ENCODE results near the gene EEF1A2.

Gene EEF1A2

GRCh38 chr20:63500151-63500901 lies 1.4 kb upstream of the EEF1A2 start:
- DNase-seq (ENCODE audit: low read depth, low spot score), result no peak

GRCh38 chr20:63499338-63499969 lies 571 bp upstream of the EEF1A2 start:
- peak; percentile 11 for DNase-seq (ENCODE audit: low read depth, low spot score)

- no peak for DNase-seq (ENCODE audit: low read depth, low spot score)
Observed at GRCh38 chr20:63497946-63498935, 642 bp downstream of the EEF1A2 start.

GRCh38 chr20:63497138-63497945 lies 1.5 kb downstream of the EEF1A2 start:
- no peak for DNase-seq (ENCODE audit: low read depth, low spot score)

- peak; percentile 17 for DNase-seq (ENCODE audit: low read depth, low spot score)
Observed at GRCh38 chr20:63496596-63497120, 2.2 kb downstream of the EEF1A2 start.

- peak; percentile 60 for DNase-seq (ENCODE audit: low read depth, low spot score)
Observed at GRCh38 chr20:63495741-63496595, 2.9 kb downstream of the EEF1A2 start.

- no peak for DNase-seq (ENCODE audit: low read depth, low spot score)
Observed at GRCh38 chr20:63495167-63495720, 3.6 kb downstream of the EEF1A2 start.

- no peak for DNase-seq (ENCODE audit: low read depth, low spot score)
Observed at GRCh38 chr20:63494420-63495166, 4.3 kb downstream of the EEF1A2 start.

GRCh38 chr20:63494084-63494419 lies 4.8 kb downstream of the EEF1A2 start:
- no peak for DNase-seq (ENCODE audit: low read depth, low spot score)

DNA sequence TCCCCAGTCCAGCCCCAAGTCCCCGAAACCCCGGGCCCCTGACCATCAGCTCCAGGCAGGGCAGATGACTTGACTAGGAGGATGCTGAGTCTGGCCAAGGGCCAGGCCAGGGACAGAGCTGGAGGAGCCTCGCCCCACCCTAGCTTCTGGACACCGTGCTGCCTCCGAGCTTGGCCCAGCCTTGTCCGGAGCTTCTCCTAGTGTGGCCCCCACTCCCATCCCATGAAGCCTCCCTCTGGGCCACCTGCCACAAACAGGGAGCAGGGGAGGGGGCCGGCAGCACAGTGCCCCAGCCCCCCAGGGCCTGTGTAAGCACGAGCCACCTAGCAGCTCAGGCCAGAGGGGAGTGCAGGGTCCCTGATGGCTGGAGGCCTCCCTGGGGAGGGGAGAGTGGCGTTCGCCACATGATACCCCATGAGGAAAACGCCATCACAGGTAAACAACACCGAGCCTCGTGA lies 5.3 kb downstream of the EEF1A2 start:
- DNase-seq (ENCODE audit: low read depth, low spot score), result no peak

- DNase-seq (ENCODE audit: low read depth, low spot score), result no peak
Observed at GRCh38 chr20:63492982-63493381, 5.9 kb downstream of the EEF1A2 start.

- DNase-seq (ENCODE audit: low read depth, low spot score), result no peak
Observed at GRCh38 chr20:63492518-63492917, 6.4 kb downstream of the EEF1A2 start.

GRCh38 chr20:63491635-63492230 lies 7.2 kb downstream of the EEF1A2 start:
- no peak for DNase-seq (ENCODE audit: low read depth, low spot score)

GRCh38 chr20:63491078-63491477 lies 7.8 kb downstream of the EEF1A2 start:
- DNase-seq (ENCODE audit: low read depth, low spot score), result no peak

DNA sequence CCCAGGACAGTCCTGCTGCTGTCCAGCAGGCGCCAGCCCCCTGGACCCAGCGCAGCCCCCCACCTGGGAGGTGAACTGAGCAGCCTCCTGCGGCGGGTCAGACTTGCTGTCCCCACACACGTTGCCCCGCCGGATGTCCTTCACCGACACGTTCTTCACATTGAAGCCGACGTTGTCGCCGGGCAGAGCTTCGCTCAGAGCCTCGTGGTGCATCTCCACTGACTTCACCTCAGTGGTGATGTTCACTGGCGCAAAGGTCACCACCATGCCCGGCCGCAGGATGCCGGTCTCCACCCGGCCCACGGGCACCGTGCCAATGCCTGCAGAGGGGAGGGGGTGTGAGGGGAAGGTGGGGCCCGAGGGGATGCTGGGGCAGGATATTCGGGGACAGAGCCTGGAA lies 8.5 kb downstream of the EEF1A2 start:
- DNase-seq (ENCODE audit: low read depth, low spot score), result no peak

DNA sequence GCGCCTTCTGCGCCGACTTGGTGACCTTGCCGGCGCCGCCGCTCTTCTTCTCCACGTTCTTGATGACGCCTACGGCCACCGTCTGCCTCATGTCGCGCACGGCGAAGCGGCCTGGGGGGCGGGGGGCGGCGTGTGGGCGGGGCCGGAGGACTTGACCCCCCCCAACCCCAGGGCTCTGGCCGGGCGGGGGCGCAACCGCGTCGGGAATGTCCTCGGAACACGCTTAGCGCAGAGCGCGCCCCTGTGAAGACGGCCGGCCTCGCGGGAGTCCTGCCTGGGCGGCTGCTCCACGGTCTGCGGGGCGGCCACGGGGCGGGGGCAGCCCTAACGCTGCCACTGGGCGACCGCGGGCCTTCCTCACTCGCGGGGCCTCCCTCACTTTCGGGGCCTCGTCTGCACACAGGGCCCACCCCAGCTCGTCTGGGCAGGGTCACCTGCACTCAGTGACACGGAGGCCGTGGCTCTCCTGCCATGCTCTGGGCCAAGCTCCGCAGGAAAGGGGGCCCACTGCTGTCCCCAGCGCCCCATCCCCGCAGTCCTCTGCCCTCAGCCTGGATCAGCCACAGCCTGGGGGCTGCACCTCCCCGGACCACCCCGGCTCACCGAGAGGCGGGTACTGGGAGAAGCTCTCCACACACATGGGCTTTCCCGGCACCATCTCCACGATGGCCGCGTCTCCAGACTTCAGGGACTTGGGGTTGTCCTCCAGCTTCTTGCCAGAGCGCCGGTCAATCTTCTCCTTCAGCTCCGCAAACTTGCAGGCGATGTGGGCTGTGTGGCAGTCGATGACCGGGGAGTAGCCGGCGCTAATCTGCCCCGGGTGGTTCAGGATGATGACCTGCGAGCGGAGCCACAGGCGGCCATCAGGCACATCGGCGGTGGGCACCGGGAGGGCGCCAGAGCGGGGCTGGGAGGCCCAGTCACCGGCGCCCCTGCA lies 10.3 kb downstream of the EEF1A2 start:
- DNase-seq (ENCODE audit: low read depth, low spot score), result no peak

DNA sequence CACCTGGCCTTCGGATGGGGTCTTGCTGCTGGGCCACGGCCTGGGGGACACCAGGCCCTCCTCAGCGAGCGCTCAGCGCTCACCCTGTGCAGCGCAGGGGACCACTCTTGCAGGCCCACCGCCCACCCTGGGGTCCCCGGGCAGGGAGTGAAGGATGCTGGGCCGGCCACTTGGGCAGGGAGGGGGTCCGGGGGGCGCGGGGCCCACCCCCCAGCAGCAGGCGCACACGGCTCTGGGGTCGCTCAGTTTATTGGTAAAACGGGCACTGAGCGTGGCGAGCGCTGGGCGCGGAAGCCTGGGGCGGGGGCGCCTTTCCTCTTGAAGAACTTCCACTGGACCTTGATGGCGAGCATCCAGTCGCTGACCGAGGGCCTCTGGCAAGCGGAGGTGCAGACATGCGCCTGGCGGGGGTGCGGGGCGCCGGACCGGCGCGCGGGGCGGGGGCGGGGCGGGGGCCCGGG lies 11.1 kb downstream of the EEF1A2 start:
- no peak for DNase-seq (ENCODE audit: low read depth, low spot score)
